T-helper 2 cell (primary cell): ENCODE data around the gene FAM83B.

Source experiments
- DNase-seq, 5 experiments: peaks; one replicate each; pipeline versions ENCODE4 v3.0.0 to v3.0.0-alpha.2; 2012 to 2022

The FAM83B gene

GRCh38 chr6:54980511-54981275 is 134.1 kb downstream of the FAM83B start:
- no peak for DNase-seq

- DNase-seq: no peak
Measured at GRCh38 chr6:54981276-54981609, 134.7 kb downstream of the FAM83B start.

DNA sequence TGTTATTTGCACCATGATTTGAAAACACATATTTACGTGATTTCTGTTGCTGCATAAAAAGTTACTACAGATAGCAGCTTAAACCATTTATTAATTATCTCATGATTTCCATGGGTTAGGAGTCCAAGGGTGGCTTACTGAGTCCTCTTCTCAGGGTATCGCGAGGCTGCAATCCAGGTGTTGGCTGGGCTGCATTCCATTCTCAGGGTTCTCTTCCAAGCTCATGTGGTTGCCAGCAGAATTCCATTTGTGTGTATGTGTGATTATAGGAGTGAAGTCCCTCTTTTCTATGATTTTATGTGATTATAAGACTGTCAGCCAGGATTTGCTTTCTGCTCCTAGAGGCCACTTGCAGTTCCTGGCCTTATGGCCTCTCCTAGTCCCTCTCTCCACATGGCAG is 135.1 kb downstream of the FAM83B start:
- DNase-seq: no peak

DNA sequence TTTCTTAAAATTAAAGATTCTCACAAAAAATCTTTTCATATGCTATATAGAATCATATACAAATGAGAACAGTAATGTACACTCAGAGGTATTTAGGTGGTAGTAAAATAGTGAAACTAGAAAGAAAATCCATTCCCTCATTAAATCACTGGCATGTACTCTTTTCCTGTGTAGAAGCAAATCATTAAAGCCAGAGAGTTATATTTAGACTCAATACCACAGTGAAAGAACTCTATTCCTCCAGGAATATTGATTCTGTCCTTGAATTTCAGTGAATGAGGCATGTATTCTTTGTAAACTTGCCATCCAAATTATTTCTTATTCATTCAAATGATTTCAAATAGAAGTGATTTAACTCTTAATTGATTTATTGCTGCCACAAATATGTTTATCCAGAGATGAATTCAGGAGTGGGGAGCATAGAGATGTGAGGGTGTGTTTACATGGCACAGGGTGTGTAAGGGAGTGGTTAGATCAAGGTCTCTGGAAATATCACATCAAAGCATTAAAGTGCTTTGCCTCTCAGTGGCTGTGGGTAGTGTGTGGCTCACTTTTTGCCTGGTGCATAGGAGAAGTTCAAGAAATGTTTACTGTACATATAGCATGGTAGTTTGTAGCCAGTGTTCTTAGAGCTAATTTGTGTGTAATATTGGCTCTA is 141.2 kb downstream of the FAM83B start:
- DNase-seq: no peak

- no peak for DNase-seq
Measured at GRCh38 chr6:54988576-54988975, 142.0 kb downstream of the FAM83B start.

- no peak for DNase-seq
Measured at GRCh38 chr6:54990001-54990400, 143.4 kb downstream of the FAM83B start.
